Endothelial cell of umbilical vein (primary cell): ENCODE measurements around the gene ADH1B.
"Not testable (repeated sequence)": the region's sequence is repeated elsewhere in the genome, so short reads cannot be mapped to it uniquely, and the experiment has no call there.

Source experiments
- CTCF ChIP-seq, 2 donors: IDR thresholded peaks; 1 replicate in 1 of 2; 2 replicates in 1 of 2; pipeline ENCODE4 v1.5.1; 2011; ENCODE audit warnings: low read length in 2 of 2, mild to moderate bottlenecking in 2 of 2, moderate library complexity in 2 of 2, control low read depth in 1 of 2, inconsistent platforms in 1 of 2, low read depth in 1 of 2; ENCODE audit not compliant: insufficient read depth in 1 of 2; ENCODE audit errors: extremely low read depth in 1 of 2
- EZH2 ChIP-seq: IDR thresholded peaks from 2 replicates; pipeline ENCODE4 v1.6.1; 2012; ENCODE audit warnings: borderline replicate concordance, low read depth, mild to moderate bottlenecking, moderate library complexity, low read length, inconsistent platforms; ENCODE audit not compliant: severe bottlenecking
- MYC ChIP-seq: IDR thresholded peaks from one replicate; pipeline ENCODE4 v1.6.1; 2011; ENCODE audit warnings: mild to moderate bottlenecking, low read depth, low read length
- POLR2A ChIP-seq: IDR thresholded peaks from 2 replicates; pipeline ENCODE4 v1.6.1; 2012; ENCODE audit warnings: low read depth, mild to moderate bottlenecking, control low read depth, low read length
- POLR2AphosphoS5 ChIP-seq: IDR thresholded peaks from 2 replicates; pipeline ENCODE4 v1.6.1; 2012; ENCODE audit warnings: low read depth, mild to moderate bottlenecking, control low read depth, low read length, moderate library complexity; ENCODE audit not compliant: insufficient read depth

- TF ChIP-seq POLR2A; CTCF (IDR thresholded peaks at IDR 0.05; ENCODE audit: extremely low read depth in 1 of 2, insufficient read depth in 1 of 2, low read depth in 1 of 2, low read length in 2 of 2); POLR2AphosphoS5; EZH2; MYC: not testable (repeated sequence)
Measured at GRCh38 chr4:99367817-99368216, 46.6 kb upstream of the ADH1B start.
